ENCODE data around the gene ENTREP3.
"Not testable (repeated sequence)": the region's sequence is repeated elsewhere in the genome, so short reads cannot be mapped to it uniquely, and the experiment has no call there.

DNA sequence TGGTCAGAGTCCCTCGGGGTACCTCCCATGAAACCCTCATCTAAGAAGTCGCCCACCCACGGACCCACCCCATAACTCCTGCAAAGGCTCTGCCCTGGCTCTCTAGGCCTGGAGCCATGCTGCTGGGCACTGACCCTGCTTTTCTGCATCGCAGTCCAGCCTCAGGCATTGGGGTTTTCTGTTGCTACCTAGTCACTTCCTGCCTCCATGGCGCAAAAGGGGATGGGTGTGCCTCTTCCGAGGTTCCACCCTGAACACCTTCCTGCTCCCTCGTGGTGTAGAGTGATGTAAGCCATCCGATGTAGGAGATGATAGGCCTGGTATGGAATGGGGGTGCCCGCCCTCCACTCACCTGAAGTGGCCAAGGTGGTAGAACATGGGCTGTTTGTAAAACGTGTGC lies 40.6 kb downstream of the ENTREP3 start:
- TF ChIP-seq, protein P1, sequence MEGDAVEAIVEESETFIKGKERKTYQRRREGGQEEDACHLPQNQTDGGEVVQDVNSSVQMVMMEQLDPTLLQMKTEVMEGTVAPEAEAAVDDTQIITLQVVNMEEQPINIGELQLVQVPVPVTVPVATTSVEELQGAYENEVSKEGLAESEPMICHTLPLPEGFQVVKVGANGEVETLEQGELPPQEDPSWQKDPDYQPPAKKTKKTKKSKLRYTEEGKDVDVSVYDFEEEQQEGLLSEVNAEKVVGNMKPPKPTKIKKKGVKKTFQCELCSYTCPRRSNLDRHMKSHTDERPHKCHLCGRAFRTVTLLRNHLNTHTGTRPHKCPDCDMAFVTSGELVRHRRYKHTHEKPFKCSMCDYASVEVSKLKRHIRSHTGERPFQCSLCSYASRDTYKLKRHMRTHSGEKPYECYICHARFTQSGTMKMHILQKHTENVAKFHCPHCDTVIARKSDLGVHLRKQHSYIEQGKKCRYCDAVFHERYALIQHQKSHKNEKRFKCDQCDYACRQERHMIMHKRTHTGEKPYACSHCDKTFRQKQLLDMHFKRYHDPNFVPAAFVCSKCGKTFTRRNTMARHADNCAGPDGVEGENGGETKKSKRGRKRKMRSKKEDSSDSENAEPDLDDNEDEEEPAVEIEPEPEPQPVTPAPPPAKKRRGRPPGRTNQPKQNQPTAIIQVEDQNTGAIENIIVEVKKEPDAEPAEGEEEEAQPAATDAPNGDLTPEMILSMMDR (IDR thresholded peaks at IDR 0.05 in 4 of 5, conservative IDR thresholded peaks at IDR 0.05 in 1 of 5) = not testable (repeated sequence)
- not testable (repeated sequence) for TF ChIP-seq POLR2A (IDR thresholded peaks at IDR 0.05)
